NCI-H69 (cell line): Measurements from ENCODE around the gene ZNF785.
A peak's percentile ranks its signal among the peaks of the same experiment; 100 is the strongest.
"Not testable (repeated sequence)": the region's sequence is repeated elsewhere in the genome, so short reads cannot be mapped to it uniquely, and the experiment has no call there.

ENCODE experiments used
- DNase-seq: peaks from one replicate; lab custom pipeline; 2025; lab: John Stamatoyannopoulos, UW

Gene ZNF785

DNA sequence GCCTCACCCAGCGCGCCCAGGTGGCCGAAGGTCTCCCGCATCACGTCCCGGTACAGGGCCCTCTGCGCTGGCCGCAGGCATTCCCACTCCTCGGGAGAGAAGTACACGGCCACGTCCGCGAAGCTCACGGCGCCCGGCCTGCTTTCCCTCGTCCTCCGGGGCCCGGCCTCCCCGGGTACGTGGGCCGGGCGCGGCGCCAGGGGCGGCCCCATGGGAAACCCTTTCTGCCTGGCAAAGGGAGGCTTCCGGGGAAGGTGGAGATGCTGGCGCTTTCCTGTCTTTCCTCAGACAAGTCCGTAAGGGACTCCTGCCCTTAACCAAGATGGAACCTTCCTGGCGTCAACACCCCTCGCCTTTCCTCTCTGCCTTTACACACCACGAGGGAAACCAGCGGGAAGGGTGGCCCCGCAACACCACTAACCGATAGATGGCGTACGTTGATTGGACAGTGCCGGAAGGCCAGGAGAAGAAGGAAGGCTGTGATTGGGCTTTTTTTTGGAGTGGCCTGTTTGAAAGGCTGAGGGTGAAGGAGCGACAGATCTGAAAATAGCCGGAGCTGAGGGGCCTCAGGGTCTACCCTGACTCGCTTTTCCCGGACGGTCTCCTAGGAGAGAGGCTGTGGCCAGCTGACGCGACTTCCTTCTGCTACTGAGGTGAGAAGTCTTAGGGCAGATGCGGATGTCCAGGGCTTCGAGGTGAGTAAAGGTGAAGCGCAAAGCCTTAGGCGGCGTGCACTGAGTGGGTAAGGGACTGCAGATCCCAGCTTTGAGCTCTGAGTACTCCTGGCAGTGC lies at the start of gene ZNF785:
Gene ZNF785, minus strand, starts transcription at position 298 of the 792 bp plus-strand sequence. Its CDS starts 86 bp downstream, at position 212.
- DNase-seq = peak; percentile 100

DNA sequence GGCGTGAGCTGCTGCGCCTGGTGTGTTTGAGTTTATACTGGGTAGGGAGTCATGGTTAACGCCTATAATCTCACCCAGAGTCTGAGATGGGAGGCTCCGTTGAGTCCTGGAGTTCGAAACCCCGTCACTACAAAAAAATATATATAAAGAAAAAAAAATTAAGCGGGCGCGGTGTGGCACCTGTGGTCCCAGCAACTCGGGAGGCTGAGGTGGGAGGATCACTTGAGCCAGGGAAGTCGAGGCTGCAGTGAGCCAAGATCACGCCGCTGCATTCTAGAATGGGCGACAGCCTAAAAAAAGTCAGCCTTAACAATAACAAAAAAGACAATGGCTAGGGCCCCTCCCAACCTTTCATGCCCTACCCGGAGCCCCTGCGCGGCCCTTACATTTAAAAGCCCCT lies 48.0 kb upstream of the ZNF785 start:
- DNase-seq = no peak

DNA sequence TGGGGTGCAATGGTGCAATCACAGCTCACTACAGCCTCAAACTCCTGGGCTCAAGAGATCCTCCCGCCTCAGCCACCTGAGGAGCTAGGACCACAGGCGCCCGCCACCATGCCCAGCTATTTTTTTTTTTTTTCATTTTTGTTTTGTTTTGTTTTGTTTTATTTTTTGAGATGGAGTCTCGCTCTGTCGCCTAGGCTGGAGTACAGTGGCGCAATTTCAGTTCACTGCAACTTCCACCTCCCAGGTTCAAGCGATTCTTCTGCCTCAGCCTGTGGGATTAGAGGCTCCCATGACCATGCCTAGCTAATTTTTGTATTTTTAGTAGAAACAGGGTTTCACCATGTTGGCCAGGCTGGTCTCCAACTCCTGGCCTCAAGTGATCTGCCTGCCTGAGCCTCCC lies 47.0 kb upstream of the ZNF785 start:
- not testable (repeated sequence) for DNase-seq

DNA sequence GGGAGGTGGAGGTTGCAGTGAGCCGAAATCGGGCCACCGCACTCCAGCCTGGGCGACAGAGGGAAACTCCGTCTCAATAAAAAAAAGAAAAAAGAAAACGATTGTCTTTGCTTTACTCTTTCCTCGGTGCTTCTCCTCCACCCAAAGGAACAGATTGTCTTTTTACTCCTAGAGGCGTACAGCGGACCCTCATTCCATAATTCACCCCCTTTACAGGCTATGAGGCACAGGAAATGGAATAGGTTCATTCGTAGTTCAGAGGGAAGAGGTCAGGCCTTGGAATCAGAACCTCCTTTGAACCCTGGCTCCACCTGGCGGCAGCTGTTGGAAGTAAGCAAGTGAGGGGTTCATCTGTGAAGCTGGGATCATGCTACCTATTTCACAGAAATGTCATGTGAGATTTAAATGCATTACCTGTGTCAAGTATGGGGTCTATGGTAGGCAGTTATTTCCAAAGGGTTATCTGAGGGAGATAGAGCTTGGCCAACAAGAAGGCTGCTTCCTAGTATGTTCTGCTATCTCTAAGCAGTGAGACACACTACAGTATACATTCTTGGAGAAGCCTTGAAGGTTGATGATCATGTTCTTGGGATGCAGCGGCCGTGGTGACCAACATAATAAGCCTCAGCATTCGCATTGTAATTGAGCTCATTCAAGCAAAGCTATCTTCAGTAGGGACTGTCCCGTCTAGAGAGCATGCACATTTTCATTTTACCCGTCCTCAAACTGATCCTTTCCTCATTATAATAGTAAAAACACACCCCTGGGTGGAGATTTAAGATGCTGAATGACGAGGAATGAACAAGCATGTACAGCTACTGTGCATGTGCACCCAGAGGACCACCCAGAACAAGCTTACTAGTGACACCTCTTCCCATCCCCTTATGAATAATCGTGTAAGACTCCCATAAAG lies 43.4 kb upstream of the ZNF785 start:
- peak; percentile 85 for DNase-seq

DNA sequence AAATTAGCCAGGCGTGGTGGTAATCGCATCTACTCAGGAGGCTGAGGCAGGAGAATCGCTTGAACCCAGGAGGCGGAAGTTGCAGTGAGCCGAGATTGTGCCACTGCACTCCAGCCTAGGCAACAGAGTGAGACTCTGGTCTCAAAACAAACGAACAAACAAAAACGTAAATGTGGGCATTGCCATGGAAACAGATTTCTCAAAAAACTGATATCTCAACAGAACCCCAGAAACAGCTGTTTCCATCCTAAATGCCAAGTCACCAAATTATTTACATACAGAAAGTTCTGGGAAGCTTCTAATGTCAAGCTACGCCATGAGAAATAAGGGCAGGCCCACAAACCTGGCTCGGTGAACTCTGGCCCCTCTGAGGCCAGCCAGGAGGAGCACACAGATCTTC lies 40.7 kb upstream of the ZNF785 start:
- DNase-seq = no peak

DNA sequence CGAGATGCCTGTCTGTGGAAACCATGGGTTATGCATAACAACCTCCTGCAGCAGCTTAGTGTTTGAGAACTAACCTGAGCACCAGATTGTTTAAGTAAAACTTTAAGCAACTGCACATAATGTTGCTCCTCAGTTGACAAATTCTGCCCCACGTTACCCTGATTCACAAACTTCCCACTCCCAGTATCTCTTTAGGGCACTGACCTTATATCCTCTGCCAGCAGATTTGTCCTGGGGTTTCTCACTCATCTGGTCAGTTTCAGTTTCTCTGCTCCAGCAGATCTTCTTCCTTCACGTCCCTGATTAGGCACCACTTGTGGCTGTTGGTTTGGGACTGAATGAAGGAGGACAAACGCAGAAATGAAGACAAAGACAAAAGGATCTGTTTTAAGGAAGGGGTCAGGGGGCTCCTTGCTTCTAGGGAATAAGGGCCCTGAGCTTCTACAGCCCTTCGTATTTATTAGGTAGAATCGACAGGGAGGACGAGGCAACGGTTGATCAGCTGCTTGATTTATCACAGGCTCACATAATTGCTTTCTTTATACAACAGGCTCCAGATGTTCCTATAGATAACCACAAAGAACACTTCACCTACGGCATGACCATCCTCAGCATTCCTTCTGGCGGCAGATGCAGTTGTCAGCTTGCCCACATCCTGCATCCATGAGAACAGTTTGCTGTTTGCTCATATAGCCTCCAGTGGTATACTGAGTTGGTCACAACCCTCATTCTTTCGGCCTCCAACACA lies 38.2 kb upstream of the ZNF785 start:
- no peak for DNase-seq

DNA sequence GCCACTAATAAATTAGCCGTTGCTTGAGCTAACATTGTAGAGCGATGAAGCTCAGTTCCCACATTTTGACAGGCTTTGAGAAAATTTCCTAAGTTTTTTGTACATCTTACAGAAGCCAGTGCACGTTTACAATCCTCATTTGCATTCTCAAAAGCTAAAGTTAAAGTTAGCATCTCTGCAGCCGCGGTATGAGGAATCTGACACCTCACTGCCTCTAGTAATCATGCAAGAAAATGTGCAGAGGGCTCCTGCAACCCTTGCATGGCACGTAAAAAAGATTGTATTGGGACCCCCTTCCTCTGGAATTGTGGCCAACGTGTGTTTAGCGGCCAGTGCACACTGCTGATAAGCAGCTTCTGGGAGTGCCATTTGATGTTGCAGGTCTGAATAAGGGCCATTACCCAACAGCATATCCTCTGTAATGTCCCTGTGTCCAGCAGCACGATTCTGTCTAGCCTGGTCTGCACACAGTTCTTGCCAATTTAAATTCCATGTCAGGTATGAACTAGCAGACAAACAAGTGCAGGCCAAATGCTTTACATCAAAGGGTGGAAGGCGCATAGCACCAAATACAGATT lies 37.0 kb upstream of the ZNF785 start:
- DNase-seq = no peak

DNA sequence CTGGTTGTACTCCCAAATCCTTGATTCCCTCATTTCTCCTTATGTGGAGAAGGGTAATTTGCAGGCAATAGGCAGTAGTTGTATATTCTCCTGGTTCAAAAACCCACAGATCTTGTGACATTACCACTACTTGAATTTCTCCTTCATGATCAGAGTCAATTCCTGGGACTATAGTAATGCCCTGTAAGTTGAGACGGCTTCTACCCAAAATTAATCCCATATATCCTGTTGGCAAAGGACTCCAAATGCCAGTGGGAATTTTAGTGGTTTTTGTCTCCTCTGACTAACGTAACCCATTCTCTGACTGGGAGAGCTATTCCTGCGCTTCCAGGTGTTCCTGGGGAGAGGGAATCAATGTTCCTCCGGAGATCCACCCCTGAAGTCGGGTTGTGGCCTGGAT lies 36.3 kb upstream of the ZNF785 start:
- DNase-seq = no peak

DNA sequence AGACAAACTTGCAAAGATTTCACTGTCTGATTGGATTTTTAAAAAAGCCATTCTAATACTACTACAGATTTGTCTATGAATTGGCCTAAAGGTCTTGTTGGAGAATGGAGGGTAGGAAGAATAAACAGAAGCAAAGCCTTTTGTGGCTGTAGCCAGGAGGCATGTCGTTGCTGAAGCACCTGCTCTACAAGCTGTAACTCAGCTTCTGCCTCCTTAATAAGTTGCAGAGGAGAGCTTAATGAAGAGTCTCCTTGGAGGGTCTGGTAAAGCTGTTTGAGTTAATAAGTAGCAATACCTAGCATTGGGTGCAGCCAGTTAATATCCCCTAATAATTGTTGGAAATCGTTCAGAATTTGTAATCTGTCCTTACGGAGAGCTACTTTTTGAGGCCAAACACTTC lies 34.7 kb upstream of the ZNF785 start:
- DNase-seq = no peak

DNA sequence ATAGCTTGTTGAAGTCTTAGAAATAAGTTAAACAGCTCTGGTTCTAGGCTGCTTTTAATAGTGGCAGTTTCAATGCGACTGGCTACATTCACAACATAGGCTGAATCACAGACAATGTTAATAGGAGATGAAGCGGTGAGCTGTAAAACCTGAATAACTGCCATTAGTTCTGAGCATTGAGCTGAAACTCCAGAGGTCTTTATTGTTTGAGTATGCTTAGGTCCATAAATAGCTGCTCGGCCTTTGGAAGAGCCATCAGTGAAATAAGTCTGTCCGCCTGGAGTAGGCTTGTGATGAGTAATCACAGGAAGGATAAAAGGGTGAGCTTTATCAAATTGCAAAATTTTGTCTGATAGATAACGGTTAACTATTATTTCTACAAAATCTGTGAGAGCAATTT lies 34.1 kb upstream of the ZNF785 start:
- DNase-seq = no peak

DNA sequence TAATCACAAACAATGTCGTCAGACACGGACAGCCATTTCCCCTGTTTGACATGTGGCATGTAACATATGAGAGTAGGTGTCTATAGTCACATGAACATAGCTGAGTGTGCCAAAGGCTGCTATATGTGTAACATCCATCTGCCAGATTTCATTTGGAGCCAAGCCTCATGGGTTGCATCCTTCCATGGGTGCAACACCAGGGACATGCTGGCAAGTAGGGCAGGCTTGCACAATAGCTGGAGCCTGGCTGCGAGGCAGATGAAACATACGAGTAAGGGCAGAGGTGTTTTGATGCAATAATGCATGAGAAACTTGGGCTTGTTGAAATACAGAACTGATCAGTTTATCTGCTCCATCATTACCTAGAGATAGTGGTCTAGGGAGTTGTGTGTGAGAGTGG lies 33.7 kb upstream of the ZNF785 start:
- DNase-seq = no peak

DNA sequence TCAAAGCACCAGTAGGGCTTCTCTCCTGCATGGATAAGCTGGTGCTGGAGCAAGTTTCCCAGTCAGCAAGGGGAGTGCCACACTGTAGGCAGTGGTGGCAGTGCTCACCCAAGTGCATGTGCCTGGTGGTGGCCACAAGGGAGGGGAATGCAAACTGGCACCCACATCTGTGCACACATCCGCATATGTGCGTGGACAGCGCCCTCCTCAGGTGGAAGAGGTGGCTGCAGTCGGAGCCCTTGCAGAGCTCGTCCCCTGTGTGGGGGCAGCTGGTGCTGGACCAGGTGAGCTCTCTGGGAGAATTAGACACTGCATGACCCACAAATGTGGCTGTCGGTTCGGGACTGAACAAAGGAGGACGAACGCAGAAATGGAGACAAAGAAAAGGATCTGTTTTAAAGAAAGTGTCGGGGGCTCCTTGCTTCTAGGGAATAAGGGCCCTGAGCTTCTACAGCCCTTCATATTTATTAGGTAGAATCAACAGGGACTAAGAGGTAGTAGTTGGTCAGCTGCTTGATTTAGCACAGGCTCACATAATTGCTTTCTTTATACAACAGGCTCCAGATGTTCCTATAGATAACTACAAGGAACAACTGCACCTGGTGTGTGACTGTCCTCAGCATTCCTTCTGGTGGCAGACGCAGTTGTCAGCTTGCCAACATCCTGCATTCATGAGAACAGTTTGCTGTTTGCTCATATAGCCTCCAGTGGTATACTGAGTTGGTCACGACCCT lies 30.0 kb upstream of the ZNF785 start:
- DNase-seq = peak; percentile 64

DNA sequence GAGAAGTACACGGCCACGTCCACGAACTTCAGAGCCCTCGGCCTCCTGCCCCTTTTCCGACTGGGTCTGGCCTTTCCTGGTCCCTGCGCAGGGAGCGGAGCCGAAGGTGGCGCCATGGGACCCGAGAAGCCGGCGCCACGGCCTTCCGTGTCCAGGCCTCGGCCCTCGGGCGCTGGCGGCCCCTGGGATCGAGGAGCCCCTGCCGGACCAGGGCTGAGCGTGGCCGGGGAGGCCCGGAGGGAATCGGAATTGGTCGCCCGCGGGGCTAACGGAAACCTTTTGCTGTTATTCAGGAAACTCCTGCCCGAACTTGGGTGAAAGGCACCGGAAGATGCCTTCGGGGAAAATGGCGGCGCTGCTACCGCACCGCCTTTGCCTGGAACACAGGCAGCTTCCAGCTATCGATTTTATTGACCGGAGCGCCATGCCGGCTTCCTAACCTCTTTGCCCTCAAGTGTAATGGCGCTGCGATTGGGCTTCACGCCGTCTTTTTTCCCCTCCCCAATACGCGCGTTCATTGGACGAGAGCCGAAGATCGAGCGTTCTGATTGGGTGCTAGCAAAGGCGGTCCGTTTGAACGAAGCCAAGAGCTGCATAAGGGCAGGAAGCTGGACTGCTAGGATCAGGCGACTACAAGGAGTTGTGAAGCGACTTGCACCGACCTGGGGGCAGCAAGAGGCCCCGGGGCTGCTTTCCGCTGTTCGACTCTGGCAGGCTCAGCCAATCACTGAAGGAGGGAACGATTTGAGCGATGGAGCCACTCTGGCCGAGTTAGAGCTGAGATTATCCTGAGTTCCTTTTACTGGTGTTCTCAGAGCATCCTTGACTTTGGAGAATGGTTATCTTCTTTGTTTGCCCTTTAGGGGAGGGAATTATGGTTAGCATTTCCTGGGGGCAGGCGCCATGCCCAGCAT lies 24.7 kb upstream of the ZNF785 start, which contains the start of gene ZNF689:
Gene ZNF689, minus strand, starts transcription at position 464 of the 914 bp plus-strand sequence. Its CDS starts 348 bp downstream, at position 116.
- DNase-seq = peak; percentile 99

DNA sequence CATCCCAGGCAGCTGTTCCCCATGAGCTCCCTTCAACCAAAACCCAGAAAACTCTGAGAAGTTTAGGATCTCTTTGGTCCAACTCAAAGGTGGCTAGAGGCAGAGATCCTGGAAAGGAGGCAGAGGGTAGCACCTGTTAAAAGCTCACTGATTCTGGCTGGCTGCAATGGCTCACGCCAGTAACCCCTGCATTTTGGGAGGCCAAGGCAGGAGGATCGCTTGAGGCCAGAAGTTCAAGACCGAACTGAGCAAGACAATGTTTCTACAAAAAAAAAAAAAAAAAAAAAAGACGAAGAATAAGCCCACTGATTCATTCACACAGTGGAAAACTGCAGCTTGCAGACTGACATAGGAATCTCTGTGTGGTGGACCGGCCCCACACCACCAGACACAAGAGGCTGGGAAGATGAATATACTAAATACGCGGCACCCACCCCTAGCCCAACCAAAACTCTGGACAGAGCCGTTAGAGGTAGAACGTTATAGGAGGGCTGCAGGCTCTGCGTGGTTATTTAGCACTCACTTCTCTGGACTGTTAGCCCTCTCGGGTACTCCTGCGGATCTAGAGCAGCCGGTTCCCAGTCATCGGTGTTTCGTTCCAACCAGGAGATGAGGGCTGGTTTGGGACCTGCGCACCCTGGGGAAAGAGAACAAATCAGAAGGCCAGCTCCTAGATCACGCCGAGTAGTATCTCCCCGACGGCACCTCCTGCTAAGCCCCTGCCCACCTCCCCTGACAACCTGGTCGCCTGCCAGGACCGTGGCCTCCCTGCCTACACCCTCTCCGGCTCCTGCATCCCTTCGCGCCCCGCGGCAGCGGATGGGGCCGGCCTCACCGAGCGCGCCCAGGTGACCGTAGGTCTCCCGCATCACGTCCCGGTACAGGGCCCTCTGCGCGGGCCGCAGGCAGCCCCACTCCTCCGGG lies 23.8 kb upstream of the ZNF785 start:
- DNase-seq = peak; percentile 75

DNA sequence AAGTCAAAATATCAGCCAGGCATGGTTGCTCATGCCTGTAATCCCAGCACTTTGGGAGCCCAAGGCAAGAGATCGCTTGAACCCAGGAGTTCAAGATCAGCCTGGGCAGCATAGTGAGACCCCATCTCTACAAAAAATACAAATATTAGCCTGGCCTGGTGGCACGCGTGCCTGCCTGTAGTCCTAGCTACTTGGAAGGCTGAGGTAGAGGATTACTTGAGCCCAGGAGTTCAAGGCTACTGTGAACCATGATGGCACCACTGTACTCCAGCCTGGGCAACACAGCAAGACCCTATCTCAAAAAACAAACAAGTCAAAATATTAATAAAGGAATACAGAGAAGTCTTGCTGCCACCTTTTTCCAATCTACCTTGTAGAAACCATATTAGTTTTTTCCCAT lies 20.5 kb upstream of the ZNF785 start:
- DNase-seq = no peak

DNA sequence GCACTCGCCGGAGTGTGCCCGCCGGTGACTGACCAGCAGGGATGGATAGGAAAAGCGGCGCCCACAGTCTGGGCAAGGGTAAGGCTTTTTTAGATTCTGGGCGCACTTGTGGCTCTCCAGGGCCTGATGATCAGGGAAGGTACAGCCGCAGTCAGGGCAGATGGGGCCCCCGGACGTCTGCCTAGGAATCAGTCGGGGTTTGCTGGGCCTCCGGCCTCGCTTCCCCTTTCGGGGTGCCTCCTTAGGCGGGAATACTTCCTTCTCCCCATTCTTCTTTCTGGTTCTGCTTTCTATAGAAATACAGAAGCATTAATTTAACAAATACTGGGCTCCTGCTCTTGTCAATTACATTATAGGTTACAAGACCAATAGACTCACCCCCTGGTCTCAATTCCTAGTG lies 19.7 kb upstream of the ZNF785 start:
- DNase-seq = no peak

DNA sequence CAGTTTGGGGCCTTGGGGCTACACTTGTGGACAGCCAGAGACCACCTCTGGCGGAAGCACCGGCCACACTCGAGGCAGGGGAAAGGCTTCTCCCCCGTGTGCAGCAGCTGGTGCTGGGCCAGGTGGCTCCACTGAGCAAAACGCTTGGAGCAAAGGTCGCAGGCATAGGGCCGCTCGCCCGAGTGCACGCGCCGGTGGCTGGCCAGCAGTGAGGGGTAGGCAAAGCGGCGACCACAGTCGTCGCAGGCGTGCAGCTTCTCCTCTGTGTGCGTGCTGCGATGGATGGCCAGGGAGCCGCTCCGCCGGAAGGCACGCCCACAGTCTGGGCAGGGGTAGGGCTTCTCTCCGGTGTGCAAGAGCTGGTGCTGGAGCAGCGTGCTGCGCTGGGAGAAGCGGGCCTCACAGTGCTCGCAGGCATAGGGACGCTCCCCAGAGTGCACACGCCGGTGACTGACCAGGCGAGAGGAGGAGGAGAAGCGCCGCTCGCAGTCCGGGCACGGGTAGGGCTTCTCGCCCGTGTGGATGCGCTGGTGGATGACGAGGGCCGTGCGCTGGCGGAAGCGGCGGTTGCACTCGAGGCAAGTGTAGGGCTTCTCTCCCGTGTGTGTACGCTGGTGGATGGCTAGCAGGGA lies 18.9 kb upstream of the ZNF785 start:
- DNase-seq = no peak

DNA sequence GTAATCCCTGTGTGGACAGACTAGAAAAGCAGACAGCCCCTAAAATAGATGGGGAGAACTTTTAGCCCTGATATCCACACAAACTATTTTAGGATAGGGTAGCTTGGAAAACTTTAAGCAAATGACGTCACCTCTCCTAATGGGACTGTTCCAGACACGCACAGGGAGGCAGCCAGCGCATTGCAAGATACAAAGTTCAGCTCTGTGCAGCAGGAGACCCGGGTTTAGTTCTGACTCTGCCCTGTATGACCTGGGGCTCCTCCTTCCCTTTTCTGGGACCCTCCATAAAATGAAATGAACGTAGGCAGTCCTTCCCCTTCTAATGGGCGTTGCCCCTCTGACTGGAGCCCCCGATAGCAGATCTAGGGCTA lies 18.4 kb upstream of the ZNF785 start:
- DNase-seq = no peak
